H1 (cell line): Measurements from ENCODE around the gene NEGR1. TPM values are rescaled to one million over a fixed set of nuclear protein-coding genes. Genes with fewer than 3 reads are reported as not detected.

Source experiments
- CREB1 ChIP-seq: IDR thresholded peaks from 2 replicates; pipeline ENCODE4 v1.6.1; 2012; ENCODE audit warnings: inconsistent platforms
- HDAC6 ChIP-seq: IDR thresholded peaks from one replicate; pipeline ENCODE4 v1.7.1; 2012; ENCODE audit warnings: low read depth, mild to moderate bottlenecking, inconsistent platforms, low read length, moderate library complexity
- PHF8 ChIP-seq: fragments of 200-600 bp; sonication (generic); conservative IDR thresholded peaks from 2 replicates; pipeline ENCODE4 v1.7.1; 2012; ENCODE audit warnings: low read depth, mild to moderate bottlenecking, inconsistent platforms, low read length, moderate library complexity
- RXRA ChIP-seq: IDR thresholded peaks from 2 replicates; pipeline ENCODE4 v1.6.1; 2011; ENCODE audit warnings: low read depth, mild to moderate bottlenecking, low read length, moderate library complexity; ENCODE audit not compliant: insufficient read depth
- SP4 ChIP-seq: IDR thresholded peaks from 2 replicates; pipeline ENCODE4 v1.6.1; 2012; ENCODE audit warnings: low read length, inconsistent platforms
- polyA plus RNA-seq, 7 experiments: library from polyadenylated mRNA; depleted of rRNA in 3 of 7; stranded (reverse) in 5 of 7; unstranded in 2 of 7; fragments of >200 nt in 5 of 7; fragments of 200-250 nt in 2 of 7; gene quantifications; 1 replicate in 5 of 7; 2 replicates in 1 of 7; 4 replicates in 1 of 7; pipeline versions ENCODE4 v1.2.1 to v1.2.3, GENCODE V29; 2011 to 2013; ENCODE audit warnings: missing spikeins in 2 of 7, mixed read lengths in 2 of 7
- total RNA-seq: library from RNA; stranded (reverse); fragmentation: NEBNext Ultra II Directional; extraction: Animal tissue kit (Norgen Biotek cat#: 25700); gene quantifications from 2 replicates; pipeline ENCODE4 v1.2.1, GENCODE V29; 2021
- TF ChIP-seq, protein P1 (sequence below): fragments of 300-600 bp; sonication (generic); IDR thresholded peaks from 2 replicates; pipeline ENCODE4 v1.7.1; 2012; ENCODE audit warnings: low read length, moderate library complexity, mild to moderate bottlenecking, inconsistent platforms; ENCODE audit not compliant: insufficient replicate concordance

NEGR1 gene
- total and polyA plus RNA-seq, 2 of the 8 experiments (the other 6 are each of a cell fraction or from before 2014, with no cell fraction given) = 0.71 to 1.3 TPM

DNA sequence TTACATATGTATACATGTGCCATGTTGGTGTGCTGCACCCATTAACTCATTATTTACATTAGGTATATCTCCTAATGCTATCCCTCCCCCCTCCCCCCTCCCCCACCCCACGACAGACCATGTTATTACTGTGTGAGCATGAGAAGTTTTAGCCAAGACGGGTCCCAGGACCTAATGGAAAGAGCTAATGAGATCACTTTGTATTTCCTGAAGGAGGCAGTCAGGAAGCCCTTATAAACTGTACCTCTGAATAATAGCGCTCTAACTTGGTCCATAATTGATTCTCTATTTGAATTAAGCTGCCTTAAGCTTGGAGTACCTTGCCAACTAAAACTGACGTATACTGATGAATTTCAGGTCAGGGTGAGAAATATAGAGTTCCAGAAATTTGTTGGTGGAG, 4.1 kb upstream of the NEGR1 start (continued):
- TF ChIP-seq, protein P1, sequence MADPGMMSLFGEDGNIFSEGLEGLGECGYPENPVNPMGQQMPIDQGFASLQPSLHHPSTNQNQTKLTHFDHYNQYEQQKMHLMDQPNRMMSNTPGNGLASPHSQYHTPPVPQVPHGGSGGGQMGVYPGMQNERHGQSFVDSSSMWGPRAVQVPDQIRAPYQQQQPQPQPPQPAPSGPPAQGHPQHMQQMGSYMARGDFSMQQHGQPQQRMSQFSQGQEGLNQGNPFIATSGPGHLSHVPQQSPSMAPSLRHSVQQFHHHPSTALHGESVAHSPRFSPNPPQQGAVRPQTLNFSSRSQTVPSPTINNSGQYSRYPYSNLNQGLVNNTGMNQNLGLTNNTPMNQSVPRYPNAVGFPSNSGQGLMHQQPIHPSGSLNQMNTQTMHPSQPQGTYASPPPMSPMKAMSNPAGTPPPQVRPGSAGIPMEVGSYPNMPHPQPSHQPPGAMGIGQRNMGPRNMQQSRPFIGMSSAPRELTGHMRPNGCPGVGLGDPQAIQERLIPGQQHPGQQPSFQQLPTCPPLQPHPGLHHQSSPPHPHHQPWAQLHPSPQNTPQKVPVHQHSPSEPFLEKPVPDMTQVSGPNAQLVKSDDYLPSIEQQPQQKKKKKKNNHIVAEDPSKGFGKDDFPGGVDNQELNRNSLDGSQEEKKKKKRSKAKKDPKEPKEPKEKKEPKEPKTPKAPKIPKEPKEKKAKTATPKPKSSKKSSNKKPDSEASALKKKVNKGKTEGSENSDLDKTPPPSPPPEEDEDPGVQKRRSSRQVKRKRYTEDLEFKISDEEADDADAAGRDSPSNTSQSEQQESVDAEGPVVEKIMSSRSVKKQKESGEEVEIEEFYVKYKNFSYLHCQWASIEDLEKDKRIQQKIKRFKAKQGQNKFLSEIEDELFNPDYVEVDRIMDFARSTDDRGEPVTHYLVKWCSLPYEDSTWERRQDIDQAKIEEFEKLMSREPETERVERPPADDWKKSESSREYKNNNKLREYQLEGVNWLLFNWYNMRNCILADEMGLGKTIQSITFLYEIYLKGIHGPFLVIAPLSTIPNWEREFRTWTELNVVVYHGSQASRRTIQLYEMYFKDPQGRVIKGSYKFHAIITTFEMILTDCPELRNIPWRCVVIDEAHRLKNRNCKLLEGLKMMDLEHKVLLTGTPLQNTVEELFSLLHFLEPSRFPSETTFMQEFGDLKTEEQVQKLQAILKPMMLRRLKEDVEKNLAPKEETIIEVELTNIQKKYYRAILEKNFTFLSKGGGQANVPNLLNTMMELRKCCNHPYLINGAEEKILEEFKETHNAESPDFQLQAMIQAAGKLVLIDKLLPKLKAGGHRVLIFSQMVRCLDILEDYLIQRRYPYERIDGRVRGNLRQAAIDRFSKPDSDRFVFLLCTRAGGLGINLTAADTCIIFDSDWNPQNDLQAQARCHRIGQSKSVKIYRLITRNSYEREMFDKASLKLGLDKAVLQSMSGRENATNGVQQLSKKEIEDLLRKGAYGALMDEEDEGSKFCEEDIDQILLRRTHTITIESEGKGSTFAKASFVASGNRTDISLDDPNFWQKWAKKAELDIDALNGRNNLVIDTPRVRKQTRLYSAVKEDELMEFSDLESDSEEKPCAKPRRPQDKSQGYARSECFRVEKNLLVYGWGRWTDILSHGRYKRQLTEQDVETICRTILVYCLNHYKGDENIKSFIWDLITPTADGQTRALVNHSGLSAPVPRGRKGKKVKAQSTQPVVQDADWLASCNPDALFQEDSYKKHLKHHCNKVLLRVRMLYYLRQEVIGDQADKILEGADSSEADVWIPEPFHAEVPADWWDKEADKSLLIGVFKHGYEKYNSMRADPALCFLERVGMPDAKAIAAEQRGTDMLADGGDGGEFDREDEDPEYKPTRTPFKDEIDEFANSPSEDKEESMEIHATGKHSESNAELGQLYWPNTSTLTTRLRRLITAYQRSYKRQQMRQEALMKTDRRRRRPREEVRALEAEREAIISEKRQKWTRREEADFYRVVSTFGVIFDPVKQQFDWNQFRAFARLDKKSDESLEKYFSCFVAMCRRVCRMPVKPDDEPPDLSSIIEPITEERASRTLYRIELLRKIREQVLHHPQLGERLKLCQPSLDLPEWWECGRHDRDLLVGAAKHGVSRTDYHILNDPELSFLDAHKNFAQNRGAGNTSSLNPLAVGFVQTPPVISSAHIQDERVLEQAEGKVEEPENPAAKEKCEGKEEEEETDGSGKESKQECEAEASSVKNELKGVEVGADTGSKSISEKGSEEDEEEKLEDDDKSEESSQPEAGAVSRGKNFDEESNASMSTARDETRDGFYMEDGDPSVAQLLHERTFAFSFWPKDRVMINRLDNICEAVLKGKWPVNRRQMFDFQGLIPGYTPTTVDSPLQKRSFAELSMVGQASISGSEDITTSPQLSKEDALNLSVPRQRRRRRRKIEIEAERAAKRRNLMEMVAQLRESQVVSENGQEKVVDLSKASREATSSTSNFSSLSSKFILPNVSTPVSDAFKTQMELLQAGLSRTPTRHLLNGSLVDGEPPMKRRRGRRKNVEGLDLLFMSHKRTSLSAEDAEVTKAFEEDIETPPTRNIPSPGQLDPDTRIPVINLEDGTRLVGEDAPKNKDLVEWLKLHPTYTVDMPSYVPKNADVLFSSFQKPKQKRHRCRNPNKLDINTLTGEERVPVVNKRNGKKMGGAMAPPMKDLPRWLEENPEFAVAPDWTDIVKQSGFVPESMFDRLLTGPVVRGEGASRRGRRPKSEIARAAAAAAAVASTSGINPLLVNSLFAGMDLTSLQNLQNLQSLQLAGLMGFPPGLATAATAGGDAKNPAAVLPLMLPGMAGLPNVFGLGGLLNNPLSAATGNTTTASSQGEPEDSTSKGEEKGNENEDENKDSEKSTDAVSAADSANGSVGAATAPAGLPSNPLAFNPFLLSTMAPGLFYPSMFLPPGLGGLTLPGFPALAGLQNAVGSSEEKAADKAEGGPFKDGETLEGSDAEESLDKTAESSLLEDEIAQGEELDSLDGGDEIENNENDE = no peak
- TF ChIP-seq PHF8 = no peak
- no peak for TF ChIP-seq HDAC6
- no peak for TF ChIP-seq RXRA
- TF ChIP-seq CREB1 = no peak
- no peak for TF ChIP-seq SP4
